ENCODE results near the gene RPP40. TPM values are rescaled to one million over a fixed set of nuclear protein-coding genes. Genes with fewer than 3 reads are reported as not detected.

The RPP40 gene
- total and polyA plus RNA-seq, 2 of the 8 experiments (the other 6 are each of a cell fraction or from before 2014, with no cell fraction given) = 7.0 to 15.7 TPM

DNA sequence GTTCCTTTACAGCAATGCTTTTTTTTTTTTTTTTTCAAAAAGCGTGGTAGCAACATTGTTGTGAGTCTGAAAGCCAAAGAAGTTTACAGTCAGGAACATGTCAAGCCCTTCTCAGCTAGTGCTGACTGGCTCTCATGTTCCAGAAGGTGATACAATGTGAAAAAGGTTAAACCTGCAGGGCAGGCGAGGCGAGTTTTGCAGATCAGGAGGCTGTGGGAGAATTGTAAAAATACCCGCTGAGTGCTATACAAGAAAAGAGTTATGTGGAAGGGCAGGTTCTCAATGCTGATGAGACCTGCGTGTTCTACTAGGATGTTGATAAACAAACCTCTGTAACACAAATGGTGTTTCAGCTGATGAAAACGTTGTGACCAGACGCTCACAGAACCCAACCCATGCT lies 30.9 kb upstream of the RPP40 start (continued):
- TF ChIP-seq CHD7 (IDR thresholded peaks at IDR 0.05; ENCODE audit: insufficient replicate concordance, low read length) (no peak), GABPA (IDR thresholded peaks at IDR 0.05; ENCODE audit: borderline replicate concordance, insufficient read depth, low read length) (no peak)
